AML-193 (cell line): Measurements from ENCODE around the gene NUDT5.
A peak's percentile ranks its signal among the peaks of the same experiment; 100 is the strongest.
"Not testable (repeated sequence)": the region's sequence is repeated elsewhere in the genome, so short reads cannot be mapped to it uniquely, and the experiment has no call there.

Experiments
- DNase-seq, 2 experiments: peaks; one replicate each; lab custom pipeline; 2025; lab: John Stamatoyannopoulos, UW

The NUDT5 gene

DNA sequence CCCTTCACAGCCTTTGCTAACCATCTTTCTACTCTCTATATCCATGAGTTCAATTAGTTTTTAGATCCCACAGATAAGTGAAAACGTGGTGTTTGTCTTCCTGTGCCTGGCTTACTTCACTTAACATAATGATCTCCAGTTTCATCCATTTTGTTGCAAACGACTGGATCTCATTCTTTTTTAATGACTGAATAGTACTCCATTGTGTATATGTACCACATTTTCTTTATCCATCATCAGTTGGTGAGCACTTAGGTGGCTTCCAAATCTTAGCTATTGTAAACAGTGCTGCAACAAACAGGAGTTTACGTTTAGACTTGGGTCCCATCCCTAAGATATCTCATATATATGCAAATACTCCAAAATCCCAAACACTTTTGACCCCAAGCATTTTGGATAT, 9.4 kb upstream of the NUDT5 start:
- DNase-seq = no peak

DNA sequence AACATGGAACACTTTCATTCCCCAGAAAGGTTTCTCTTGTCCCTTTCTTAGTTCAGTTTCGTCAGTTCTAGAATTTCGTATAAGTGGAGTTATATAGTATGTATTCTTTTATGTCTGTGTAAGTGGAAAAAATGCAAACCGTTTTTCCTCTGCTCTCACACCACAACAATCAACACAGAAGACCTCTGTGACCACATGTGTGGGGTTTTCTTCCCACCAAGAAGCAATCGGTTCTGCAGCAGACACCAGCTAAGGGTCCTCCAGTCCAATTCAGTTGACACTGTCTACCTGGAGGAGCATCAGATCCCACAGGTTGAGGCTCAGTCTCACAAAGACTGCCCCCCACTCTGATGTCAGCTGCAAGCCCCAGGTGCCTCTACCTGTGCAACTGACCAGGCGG, 6.5 kb upstream of the NUDT5 start:
- DNase-seq = no peak

DNA sequence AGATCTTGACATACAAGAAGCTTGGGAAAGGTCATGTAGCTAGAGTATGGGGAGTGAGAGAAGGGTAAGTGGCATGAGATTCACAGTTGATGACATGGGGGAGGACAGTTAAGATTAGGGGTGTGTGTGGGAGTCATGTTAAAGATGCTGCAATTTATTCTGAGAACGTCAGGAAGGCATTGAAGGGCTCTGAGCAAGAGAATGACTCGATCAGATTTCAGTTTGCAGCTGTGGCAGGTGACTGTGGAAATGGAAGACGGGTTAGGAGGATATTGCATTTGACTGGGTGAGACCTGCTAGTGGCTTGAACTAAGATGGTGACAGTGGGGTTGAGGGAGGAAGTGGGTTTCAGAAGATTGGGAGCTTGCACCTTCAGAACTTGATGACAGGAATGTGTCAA, 5.9 kb upstream of the NUDT5 start:
- DNase-seq = no peak

DNA sequence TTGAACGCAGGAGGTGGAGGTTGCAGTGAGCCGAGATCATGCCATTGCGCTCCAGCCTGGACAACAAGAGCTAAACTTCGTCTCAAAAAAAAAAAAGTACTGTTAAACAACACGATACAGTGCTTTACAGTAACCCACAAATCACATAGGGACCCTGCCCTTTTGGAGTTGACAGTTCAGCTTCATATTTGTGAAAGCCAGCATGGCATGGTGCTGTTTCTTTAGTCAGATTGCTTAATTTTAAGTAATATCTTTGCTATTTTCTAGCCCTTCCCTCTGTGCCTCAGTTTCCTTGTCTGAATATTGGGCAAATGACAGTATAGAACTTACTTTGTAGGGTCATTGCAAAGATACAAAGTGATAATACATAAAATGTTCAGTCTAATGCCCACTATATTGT, 5.2 kb upstream of the NUDT5 start:
- no peak for DNase-seq

DNA sequence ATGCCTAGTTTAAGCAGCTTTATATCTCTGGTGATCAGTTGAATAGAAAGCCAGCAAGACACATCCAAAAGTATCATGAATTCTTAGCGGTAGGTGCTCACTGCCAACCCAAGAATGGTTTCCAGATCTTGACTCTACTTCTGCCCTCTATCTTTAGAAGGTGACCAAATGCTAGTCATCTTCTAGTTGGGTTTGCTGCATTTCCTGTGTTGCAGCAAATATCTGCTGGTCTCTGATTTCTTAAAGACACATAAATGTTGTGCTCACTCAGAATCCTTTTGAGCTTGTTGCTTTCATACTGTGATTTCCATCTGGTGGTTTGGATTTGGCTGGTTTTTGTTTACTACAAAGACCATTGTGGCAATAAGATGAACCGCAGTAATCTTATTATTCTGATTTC, 2.5 kb upstream of the NUDT5 start:
- DNase-seq = peak in 1 of 2 experiments; percentile 30

DNA sequence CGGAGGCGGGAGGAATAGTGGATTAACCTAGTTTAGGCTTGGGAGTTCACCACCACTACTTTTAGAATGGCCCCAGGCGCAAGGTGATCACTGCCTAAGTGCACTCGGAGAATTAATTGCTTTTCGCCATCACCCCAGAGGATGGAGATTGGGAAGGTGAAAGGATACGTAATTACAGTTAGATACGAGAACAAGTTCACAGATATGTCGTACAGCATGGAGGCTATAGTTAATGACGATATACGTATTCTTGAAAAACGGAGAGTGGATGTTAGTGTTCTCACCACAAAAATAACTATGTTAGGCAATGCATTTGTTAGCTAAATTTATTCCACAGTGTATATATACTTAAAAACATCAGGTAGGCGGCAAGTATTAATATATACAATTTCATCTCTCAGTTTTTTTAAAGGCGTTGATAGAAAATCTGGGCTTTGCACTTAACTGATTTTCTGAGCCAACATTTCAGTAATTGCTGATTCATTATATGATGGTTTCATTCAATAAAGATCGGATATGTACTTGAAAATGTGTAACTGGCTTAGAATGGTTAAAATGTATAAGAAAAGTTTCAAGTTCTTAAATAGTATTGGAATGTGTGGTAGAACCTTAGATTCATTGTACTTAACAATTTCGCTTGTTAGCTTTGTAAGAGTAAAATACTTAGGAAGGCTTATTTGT, 980 bp upstream of the NUDT5 start:
- DNase-seq = no peak

DNA sequence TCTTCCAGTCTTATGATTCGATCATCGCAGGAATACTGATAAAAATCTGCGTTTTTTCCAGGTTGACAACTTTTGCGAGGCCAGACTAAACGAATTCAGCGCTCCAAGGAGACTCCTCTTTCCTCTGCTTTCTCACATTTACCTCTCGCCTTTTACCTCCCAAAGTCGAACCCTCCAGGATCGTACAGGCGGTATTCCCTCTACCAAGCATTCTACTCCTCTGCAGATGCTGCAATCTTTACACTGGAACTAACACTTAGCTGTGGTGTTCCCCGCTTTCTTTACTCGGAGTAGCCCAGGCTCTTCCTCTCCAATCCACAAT, 449 bp downstream of the NUDT5 start:
- no peak for DNase-seq

DNA sequence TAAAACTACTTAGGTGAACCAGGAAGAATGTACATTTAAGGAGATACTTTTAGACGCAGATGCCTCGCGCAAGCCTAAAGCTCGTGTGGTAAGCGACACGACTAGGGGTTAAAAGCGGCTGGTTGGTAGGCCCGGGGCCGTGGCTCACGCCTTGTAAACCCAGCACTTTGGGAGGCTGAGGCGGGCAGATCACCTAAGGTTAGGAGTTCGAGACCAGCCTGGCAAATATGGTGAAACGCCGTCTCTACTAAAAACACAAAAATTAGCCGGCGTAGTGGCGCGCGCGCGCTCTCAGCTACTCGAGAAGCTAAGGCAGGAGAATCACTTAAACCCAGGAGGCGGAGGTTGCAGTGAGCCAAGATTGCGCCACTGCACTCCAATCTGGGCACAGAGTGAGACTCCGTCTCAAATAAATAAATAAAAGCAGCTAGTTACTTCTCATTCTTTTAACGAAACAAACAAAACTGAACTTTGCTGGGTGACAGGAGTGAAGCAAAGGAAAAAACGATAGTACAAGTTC, 879 bp downstream of the NUDT5 start:
- DNase-seq = peak in 1 of 2 experiments; percentile 20

DNA sequence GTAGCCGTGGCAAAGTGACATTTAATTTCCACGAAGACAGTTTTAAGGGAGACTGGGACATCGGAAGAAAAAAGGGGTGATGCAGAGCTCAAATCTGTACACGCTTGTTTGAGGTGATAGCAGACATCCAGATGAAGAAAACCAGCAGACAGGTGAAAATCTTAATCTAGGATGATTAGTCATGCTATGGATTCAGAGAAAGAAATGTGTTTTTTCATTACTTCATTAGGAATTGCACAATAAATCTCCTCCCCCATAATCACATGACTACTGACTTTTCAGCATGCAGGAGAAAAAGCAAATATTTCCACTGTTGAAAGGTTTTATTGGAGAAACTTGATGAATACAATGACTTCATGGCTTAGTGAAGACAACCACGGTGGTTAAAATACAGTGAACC, 2.5 kb downstream of the NUDT5 start:
- peak; percentile 37 to 46 for DNase-seq

DNA sequence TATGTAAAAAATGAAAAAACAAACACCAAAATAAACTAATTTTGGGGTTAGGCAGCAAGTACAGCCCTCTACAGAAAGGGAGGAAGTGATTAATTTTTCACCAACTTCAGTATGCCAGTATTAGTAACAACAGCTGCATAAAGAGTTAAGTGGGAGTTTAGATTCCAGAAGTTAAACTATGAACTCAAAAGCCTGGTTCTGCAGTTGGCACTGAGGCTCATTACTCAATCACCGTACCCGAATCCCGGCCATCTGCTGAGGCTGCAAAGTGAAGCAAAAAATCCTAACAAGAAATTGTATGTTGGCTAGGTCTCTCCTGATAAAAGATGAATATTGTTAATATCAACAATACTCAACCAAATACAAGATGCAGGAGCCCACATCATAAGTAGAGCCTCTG, 4.0 kb downstream of the NUDT5 start:
- DNase-seq = no peak

DNA sequence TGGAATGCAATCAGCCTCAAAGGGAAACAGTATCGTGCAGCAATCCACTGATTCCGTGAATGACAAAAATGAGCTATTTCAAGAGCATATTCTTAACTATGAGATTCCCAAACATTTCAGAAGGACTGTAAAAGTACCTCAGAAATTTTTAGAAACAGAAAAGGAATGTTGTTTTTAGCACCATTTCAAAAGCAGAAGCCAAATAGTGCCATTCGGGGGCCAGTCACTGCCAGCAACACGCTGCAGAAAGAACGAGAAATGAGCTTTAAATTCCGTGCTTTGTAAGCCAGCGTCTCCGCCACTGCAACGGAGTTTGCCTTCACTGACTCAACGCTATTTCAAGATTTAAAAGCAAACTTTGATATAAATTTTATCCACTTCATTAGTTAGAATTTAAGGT, 6.3 kb downstream of the NUDT5 start:
- no peak for DNase-seq

DNA sequence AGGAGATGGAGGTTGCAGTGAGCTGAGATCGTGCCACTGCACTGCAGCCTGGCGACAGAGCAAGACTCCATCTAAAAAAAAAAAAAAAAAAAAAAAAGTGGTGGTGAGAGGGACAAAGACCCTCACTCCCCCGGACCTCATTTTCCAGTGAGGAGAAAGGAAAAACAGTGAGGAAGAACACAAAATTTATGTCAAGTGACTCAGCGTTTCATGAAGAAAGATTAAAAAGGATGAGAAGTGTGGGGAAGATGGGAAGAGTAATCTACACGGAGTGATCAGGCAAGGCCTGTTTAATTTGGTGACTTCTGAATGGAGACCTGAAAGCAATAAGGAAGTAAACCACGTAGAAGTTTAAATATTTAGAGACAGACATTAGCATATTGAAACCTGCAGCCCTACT, 7.0 kb downstream of the NUDT5 start:
- DNase-seq = no peak

DNA sequence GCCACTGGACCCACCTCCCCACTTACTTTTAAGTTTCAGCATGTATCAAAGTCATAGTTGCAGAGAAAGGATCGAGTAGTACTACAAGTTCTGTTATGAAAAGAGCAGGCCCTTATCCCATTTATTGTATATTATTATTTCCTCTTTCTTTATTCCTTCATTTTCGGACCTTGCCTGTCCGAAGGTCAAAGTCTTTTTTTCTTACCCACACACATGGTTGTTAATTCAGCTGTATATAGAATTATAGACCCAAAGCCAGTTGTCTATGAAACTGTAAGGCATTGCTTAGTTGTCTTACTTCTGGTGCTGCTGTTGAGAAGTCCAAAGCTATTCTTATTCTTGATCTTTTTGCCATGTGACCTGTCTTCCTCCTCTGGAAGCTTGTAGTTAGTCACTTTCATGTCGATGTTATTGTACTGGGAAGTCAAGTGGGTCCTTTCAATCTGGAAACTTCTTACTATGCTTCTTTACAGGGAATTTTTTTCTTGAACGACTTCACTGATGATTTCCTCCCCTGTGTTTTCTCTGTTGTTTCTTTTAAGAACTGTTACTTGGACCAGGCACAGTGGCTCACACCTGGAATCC, 8.3 kb downstream of the NUDT5 start:
- DNase-seq = no peak

DNA sequence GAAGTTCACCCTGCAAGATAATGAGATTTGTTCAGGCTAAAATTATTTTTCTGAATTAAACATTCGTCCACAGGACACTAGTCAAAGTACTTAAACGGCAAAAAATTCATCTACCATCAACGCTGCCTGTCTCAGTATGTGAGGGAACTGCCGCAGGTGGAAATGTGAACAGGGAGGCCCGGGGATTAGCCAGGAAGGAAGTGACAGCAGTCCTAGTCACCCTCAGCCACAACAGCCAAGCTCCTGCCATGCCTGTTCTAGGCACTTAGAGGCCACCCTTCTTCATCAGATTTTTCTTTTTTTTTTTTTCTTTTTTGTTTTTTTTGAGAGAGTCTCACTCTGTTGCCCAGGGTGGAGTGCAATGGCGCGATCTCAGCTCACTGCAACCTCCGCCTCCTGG, 9.4 kb downstream of the NUDT5 start:
- DNase-seq = peak in 1 of 2 experiments; percentile 47

DNA sequence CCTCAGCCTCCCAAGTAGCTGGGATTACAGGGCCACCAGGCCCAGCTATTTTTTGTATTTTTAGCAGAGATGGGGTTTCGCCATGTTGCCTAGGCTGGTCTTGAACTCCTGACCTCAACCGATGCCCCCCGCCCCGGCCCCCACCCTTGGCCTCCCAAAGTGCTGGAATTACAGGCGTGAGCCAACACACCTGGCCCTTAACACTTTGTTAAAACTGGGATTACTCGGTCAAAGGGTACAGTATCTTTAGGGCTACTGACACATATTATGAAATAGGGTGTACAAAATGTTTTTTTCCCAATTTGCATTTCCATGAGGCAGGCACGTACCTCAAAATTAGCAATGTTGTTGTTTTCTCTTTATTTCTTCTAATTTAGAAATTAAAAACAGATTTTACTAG, 11.5 kb downstream of the NUDT5 start:
- DNase-seq = no peak

DNA sequence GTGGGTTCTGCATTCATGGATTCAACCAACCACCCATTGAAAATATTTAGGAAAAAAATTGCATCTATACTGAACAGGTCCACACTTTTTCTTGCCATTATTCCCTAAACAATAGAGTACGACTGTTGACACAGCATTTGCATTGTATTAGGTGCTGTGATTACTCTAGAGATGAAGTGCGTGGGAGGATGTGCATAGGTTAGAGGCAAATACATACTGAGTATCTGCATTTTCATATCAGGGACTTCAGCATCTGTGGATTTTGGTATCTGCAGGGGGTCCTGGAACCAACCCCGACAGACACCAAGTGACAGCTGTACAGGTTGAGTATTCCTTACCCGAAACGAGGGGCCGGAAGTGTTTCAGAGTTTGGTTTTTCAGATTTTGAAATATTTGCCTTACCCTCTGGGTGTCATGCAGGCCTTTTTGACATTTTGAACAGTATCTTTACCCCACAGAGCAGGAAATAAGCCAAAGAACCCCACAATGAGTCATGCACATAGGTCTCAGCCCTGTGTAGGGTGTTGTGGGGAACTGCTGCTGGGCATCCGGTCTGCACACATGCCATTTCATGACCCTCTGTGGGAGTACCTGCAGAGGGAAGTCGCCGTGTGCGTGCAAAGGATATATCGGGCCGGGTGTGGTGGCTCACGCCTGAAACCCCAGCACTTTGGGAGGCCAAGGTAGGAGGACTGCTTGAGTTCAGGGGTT, 14.5 kb downstream of the NUDT5 start:
- DNase-seq = peak; percentile 98

DNA sequence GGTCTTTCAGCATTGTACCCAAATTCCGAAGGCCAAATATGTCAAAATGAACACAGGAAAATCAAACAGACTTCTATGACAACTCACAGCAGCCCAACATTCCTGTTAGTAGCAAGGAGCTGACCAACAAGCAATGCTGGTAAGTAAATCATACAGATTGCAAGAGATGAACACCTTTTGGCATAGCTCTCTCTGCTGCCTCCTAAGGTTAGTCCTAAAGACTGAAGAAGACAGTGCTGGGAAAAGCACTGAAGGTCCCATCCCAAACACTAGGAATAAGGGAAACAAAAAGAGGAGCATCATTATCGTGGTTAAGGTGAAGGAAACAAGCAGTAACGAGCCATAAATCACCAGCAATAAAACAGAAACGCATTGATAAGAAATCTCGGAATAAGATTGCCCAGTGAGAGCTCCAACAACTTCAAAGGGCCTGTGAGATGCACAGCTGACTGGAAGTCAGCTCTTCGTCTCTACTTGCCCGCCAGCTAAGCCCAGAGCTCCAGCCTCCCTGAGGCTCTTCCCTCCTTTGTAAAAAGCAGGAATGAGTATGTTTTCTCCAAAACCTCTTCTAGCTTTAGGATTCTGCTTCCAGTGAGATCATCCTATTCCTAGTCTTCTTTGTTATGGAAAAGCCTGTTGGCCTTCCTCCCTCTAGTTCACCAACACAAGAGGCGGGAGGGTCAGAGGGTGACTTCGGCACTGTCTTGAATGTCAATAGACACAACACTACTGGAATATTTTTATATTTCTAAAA, 15.3 kb downstream of the NUDT5 start:
- DNase-seq = no peak

DNA sequence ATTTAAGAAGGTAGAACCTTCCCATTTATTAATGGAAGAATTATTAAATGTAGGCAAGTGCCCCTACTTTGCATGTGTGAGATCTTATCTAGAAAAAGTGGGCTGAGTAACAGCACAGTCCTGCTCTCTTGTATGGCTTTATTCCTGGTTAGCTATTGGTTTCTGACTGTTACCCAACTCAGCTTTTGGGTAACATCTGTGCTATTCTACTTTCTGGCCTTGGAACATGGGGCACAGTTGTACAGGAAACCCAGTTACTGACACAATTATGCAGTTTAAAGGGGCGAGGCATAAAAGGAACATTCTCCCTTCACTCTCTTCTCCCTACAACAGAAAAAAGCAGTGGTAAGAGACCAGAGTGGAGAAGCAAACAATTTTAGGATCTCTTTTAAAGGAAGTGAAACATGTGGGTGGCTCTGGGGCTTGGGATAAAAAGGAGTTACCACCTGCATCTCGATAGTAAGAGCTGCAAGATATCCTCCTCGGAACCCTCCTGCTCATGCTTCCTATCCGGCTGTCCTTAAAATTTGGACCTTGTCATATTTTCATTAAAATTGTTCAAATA, 16.0 kb downstream of the NUDT5 start:
- peak; percentile 61 to 71 for DNase-seq

DNA sequence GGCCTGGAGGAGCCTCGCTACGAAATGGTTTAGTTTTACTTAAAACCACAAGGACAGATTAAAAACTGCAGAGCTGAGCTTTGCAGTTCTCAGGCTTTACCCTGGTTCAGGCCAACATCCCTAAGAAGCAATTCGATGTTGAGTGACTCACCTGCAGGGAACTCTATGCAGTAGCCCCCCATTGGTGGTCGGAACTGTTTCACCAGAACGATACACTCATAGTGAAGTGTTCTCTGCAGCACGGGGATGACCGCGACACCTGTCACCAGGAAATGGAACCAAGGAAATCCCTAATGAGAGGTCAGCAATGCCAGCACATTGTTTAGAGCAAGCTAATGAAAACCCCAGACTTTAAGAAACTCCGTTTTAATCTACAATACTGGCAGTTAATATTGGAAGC, 18.0 kb downstream of the NUDT5 start:
- no peak for DNase-seq

DNA sequence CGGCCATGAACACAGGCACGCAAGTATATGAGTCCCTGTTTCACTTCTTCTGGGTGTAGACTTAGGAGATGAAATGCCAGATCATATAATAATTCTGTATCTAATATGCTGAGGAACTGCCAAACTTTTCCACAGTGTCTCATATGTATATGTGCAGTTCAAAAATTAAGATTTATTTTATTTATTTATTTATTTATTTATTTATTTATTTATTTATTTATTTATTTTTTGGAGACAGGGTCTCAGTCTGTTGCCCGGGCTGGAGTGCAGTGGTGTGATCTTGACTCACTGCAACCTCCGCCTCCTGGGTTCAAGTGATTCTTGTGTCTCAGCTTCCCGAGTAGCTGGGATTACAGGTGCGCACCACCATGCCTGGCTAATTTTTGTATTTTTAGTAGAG, 24.2 kb downstream of the NUDT5 start:
- DNase-seq = not testable (repeated sequence)

DNA sequence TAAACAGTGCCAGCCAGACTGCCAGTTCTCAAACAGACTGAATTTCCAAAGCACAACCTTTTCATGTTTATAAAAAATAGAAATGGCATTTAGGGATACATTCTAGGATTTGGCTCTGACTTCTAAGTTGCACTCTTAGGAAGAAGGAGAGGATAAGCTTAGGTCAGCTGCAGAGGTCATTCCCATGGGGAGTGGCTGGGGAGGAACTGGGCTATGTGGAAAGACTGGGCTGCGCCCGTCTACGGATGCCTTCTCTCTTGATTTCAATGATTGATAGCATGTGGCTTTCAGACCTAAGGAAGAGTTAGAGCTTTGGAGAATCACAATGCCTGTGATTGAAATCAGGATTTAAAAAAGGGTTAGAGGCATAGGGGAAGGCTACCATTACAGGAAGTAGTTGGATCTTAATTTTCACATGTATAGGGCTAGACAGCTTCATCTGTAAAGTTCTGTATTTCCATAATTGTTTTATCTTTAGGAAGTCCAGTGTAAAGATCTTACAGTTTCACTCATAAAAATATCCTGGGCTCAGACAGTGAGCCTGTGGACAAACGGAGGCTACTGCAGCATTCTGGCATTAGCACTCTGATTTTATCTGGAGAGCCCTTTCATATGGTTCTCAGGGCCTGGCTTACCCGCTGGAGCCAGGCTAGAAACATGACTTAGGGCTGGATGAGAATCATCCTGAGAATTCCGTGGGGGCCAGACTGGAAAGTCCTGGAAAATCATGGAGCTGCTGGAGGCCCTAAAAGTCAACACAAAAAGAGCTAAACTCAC, 29.5 kb downstream of the NUDT5 start:
- no peak for DNase-seq

DNA sequence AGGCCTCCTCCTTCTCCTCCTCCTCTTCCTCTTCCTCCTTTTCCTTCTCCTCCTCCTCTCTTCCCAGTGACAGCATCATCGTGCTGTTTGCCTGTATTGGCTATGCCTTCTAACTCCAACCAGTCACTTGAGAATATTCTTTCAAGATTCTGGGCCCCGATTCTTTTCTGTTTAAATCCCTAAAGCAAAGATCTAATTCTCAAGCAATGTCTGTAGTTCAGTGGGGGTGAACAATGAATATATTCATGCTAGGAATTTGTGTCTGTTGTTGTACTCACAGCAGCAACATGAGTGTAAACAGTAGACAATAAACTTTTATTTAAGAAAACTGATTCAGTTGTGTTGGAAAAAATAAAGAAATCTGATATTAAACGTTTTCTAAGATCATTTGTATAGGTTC, 30.7 kb downstream of the NUDT5 start:
- no peak for DNase-seq
